NT2/D1 (cell line): Measurements from ENCODE around the gene SLC13A3.

Source experiments
- YY1 ChIP-seq: IDR thresholded peaks from 2 replicates; pipeline ENCODE4 v1.6.1; 2011; ENCODE audit not compliant: insufficient read length, insufficient read depth
- ZNF274 ChIP-seq: IDR thresholded peaks from 2 replicates; pipeline ENCODE4 v1.6.1; 2011; ENCODE audit warnings: mild to moderate bottlenecking, low read depth, low read length

DNA sequence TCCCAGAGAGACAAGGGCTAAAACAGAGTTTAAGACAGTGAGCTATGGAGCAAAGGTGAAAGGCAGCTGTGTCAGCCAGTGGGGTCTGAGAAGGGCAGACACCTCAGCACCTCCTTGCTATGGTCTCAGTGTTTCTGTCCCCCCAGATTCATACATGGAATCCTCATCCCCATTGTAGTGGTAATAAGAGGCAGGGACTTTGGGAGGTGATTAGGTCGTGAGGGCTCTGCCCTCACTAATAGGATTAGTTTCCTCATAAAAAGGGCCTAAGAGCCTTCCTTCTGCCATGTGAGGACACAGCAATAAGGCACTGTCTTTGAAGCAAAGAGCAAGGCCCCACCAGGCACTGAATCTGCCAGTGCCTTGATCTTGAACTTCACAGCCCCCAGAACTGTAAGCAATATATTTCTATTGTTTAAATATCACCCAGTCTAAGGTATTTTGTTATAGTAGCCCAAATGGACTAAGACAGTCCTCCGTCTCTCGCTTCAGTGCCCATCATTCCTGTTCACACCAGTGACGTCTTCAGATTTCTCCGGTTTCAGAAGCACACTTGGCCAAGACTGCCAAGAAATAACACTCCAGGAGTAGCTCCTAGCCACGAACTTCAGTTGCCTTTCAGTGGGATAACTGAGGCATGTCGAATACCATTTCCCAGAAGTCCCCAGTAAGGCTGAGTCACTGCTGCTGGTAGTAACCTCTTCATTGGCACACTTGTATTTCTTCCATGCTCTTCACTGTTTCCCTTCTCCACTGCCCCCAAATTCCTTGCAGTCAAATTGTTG, 32.8 kb downstream of the SLC13A3 start:
- no peak for TF ChIP-seq ZNF274
- TF ChIP-seq YY1 = no peak
